ENCODE data around the gene KCTD21.

KCTD21 gene

GRCh38 chr11:78218707-78219492, 30.5 kb upstream of the KCTD21 start:
- no peak for DNase-seq (ENCODE audit: low spot score)

GRCh38 chr11:78217650-78218541, 29.5 kb upstream of the KCTD21 start:
- no peak for DNase-seq (ENCODE audit: low spot score)

DNA sequence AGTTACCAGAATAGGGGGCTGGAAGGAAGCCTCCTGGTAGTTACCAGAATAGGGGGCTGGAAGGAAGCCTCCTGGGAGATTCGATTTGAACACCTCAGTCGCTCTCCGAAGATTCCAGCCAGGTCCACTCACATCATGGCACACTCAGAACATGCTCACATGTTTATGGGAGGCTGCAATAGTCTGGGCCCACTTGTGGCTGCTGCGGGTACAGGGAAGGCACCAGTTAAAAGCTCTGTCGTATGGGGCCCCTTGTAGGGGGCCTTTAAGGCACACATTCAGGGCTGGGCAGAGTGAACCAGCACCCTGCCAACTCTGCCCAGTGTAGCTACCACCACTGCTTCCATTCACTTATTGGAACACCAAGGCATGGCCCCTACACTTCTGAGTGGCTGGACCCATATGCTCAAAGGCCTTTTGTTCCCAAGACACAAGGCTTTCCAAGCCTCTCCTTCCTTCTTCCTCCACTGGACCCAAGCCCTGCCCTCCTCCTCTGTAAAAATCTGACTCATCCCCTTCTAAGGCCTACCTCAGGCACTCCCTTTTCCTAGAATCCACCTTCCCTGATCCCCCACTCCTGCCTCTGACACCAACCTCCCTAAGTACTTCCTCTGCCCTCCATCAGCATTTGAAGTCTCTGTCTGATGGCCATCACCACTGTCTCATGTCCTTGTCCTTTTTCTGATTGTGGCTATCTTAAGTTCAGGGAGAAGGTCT, 28.3 kb upstream of the KCTD21 start:
- DNase-seq (ENCODE audit: low spot score), result no peak

DNA sequence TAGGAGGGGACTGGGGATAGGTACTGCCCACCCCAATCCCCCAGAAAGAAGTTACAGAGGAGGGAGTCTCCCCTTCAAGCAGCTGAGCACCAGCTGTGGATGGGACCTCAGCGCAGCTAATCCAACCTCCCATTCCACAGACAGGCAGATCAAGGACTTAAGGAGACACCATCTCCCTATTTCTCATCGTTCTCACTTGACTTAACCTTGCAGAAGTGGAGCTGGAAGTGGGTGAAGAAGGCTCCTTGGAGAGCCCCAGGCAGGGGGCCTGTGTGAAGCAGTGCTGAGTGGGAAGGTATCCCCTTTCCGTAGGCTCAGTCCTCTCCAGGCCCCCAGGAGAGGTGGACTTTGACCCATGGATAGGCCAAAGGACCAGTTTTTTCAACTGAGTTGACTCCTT, 27.6 kb upstream of the KCTD21 start:
- no peak for DNase-seq (ENCODE audit: low spot score)

DNA sequence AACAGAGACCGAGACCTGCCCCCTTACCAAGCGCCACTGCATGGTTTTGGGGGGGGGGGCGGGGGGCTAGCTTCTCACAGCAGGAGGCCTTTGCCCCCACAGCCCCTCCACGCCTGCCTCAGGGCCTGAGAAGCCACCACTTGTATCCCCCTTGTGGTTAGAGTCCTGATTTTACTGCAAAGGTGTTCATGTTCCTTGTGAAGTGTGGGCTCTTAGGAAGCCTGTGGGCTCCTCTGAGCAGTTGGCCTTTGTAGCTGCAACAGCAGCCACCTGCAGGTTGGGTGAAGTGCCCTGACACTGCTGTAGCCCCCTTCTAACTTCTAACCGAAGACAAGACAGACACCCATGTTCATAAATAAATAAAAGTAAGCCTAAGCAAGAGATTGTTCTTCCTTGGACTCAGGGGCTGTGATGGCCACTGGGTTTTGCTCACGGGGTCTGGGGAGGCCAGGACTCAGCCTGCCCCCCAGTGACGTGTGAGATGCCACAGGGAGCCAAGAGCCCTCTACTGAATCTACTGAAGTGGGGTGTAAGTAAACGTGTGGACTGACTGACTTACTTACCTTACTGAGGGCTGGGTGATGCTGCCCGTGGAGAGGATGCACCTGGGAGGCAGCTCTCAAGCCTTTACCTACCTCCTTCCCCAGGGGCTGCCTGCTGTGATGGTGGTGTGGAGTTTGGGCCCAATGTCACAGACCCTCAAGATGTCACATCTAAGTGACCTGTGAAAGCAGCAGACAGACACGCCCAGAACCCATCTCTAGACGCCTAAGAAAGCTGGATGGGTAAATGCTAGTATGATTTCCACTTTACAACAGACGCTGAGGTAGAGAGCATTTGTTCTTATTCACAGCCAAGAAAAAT, 26.1 kb upstream of the KCTD21 start:
- no peak for DNase-seq (ENCODE audit: low spot score)

- no peak for DNase-seq (ENCODE audit: low spot score)
Observed at GRCh38 chr11:78213526-78214330, 25.3 kb upstream of the KCTD21 start.

- no peak for DNase-seq (ENCODE audit: low spot score)
Observed at GRCh38 chr11:78212586-78213371, 24.4 kb upstream of the KCTD21 start.

DNA sequence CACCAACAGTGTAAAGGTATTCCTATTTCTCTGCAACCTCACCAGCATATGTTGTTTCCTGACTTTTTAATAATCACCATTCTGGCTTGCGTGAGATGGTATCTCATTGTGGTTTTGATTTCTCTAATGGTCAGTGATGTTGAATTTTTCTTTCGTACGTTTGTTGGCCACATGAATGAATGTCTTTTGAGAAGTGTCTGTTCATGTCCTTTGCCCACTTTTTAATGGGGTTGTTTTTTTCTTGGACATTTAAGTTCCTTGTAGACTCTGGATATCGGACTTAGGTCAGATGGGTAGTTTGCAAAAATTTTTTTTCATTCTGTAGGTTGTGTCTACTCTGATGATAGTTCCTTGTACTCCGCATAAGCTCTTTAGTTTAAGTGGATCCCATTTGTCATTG, 23.1 kb upstream of the KCTD21 start:
- DNase-seq (ENCODE audit: low spot score), result no peak

GRCh38 chr11:78210000-78210608, 21.7 kb upstream of the KCTD21 start:
- DNase-seq (ENCODE audit: low spot score), result no peak

GRCh38 chr11:78209478-78209877, 21.1 kb upstream of the KCTD21 start:
- no peak for DNase-seq (ENCODE audit: low spot score)

DNA sequence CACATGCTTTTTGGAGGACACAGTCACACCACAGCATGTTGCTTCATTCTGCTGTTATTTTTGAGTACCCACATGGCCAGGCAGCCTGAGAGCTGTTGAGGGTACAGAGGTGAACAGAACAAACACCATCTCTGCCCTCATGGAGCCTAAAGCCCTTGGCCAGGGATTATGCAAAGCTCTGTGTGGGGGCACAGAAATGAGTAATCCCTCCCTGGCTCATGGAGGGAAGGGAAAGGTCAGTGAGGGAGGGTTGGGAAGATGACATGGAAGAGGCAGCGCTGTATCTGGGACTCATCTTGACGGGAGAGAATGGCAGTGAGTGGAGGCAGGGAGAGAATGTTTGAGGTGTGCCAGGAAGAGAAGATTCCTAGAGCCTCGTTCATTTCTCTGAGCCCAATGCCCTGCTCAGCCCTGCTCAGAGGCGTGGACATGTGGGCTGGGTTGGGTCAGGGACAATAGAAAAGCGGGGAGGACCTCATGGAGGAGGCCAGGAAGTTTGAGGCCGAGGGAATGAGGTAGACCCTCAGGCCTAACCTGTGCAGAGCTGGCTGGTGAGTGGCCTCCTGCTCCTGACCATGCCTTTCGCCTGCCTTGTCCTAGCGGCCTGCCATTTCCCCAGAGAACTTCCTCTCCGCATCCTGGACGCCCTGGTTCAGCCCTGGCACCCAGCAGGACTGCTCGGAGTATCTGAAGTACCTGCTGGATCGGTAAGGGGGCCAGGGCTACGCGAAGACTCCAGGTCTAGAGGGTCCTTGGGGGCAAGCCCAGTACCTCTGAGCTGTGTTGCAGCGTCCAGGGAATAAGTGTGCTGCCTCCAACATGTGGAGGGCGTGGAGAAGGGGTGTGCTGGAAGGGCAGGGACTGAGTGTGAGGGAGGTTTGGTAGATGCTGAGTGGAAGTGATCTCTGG, 20.1 kb upstream of the KCTD21 start:
- DNase-seq (ENCODE audit: low spot score), result no peak

DNA sequence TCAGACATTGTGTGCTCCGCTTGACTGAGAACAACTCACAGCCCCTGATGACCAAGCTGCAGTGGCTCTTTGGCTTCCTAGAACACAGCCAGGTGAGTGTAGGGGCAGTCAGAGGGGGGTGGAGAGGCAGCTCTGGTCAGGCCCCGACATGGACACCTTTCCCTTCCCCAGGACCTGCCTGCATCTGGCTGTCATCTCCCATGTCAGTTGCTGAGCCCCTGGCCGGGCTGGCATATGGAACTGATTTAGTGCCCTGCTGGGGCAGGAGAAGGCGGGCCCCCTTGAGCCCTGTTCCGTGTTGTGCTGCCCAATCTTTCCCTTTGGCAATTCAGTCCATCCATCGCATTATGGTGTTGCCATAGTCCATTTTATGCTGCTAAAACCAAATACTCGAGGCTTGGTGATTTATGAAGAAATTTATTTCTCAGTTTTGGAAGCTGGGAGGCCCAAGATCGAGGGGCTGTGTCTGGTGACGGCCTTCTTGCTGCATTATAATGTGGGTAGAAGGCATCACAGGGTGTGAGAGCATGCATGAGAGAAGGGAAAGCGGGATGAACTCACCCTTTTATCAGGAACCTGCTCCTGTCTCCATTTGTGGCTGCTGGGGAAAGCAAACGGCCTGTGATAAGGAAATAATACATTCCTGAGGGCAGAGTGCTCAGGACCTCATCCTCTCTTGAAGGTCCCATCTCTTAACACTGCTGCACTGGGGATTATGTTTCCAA, 19.3 kb upstream of the KCTD21 start:
- DNase-seq (ENCODE audit: low spot score), result no peak

- no peak for DNase-seq (ENCODE audit: low spot score)
Observed at GRCh38 chr11:78205691-78206090, 17.3 kb upstream of the KCTD21 start.

- DNase-seq (ENCODE audit: low spot score), result no peak
Observed at GRCh38 chr11:78205256-78205655, 16.8 kb upstream of the KCTD21 start.

GRCh38 chr11:78203184-78203583, 14.8 kb upstream of the KCTD21 start:
- peak; percentile 72 for DNase-seq (ENCODE audit: low spot score)

- peak; percentile 77 for DNase-seq (ENCODE audit: low spot score)
Observed at GRCh38 chr11:78202733-78203167, 14.3 kb upstream of the KCTD21 start.

- peak; percentile 15 for DNase-seq (ENCODE audit: low spot score)
Observed at GRCh38 chr11:78201096-78201818, 12.8 kb upstream of the KCTD21 start.
